PC-3 (cell line): ENCODE data around the gene HS3ST2. TPM values are rescaled to one million over a fixed set of nuclear protein-coding genes. Genes with fewer than 3 reads are reported as not detected.
"Not testable (repeated sequence)": the region's sequence is repeated elsewhere in the genome, so short reads cannot be mapped to it uniquely, and the experiment has no call there.

Experiments
- ATAC-seq: fragments of 200-7000 bp; cut with Tn5 transposase; 2 replicates; pipeline ENCODE4 v1.9.1; 2020; ENCODE audit warnings: mild to moderate bottlenecking, moderate library complexity
- BruUV-seq: library from RNA; stranded (reverse); fragments of 400-500 nt; replicated peaks from 2 replicates; lab custom pipeline; 2021; lab: Mats Ljungman, UMichigan
- CTCF ChIA-PET: fragments of 300-600 bp; sonication (Branson Sonifier 250); formaldehyde crosslinking; loops from one replicate; lab custom pipeline; 2022; ENCODE audit warnings: antibody characterized with exemption; lab: Charles Lee
- POLR2A ChIA-PET: fragments of 300-600 bp; sonication (Branson Sonifier 250); formaldehyde crosslinking; loops from one replicate; lab custom pipeline; 2022; ENCODE audit warnings: antibody characterized with exemption; ENCODE audit not compliant: unreplicated experiment; lab: Charles Lee
- DNase-seq: peaks from one replicate; pipeline ENCODE4 v3.0.0-alpha.2; 2015
- H2AFZ ChIP-seq: fragments of 300-600 bp; sonication (generic); 2 replicates; pipeline ENCODE4 v1.6.0; 2016; ENCODE audit warnings: antibody characterized with exemption, low read length
- H3F3A ChIP-seq: fragments of 300-600 bp; sonication (generic); one replicate; pipeline ENCODE4 v1.6.0; 2017; ENCODE audit warnings: antibody characterized with exemption, low read length, control low read depth, mild to moderate bottlenecking; ENCODE audit not compliant: unreplicated experiment
- H3K27ac ChIP-seq: fragments of 300-600 bp; sonication (generic); 2 replicates; pipeline ENCODE4 v1.5.1; 2016; ENCODE audit warnings: mild to moderate bottlenecking, low read length
- H3K27me3 ChIP-seq: fragments of 300-600 bp; sonication (generic); 2 replicates; pipeline ENCODE4 v1.6.1; 2016; ENCODE audit warnings: low read length, mixed read lengths
- H3K36me3 ChIP-seq: fragments of 300-600 bp; sonication (generic); 2 replicates; pipeline ENCODE4 v1.6.1; 2016; ENCODE audit warnings: low read depth, mixed run types, low read length, mixed read lengths
- H3K4me1 ChIP-seq: fragments of 300-600 bp; sonication (generic); 2 replicates; pipeline ENCODE4 v1.5.1; 2016; ENCODE audit warnings: low read length; ENCODE audit not compliant: insufficient read depth
- H3K4me2 ChIP-seq: fragments of 300-600 bp; sonication (generic); 2 replicates; pipeline ENCODE4 v1.6.0; 2016; ENCODE audit warnings: low read length
- H3K4me3 ChIP-seq: fragments of 300-600 bp; sonication (generic); 2 replicates; pipeline ENCODE4 v1.5.1; 2016; ENCODE audit warnings: mild to moderate bottlenecking, low read length, mixed read lengths
- H3K79me2 ChIP-seq: fragments of 300-600 bp; sonication (generic); 2 replicates; pipeline ENCODE4 v1.6.1; 2017; ENCODE audit warnings: low read length, mixed read lengths
- H3K9ac ChIP-seq: fragments of 300-600 bp; sonication (generic); 2 replicates; pipeline ENCODE4 v1.6.0; 2016; ENCODE audit warnings: mild to moderate bottlenecking, low read length
- H3K9me2 ChIP-seq: fragments of 300-600 bp; sonication (generic); replicated peaks from 2 replicates; pipeline ENCODE4 v1.6.1; 2016; ENCODE audit warnings: mixed run types, low read length, mixed read lengths
- H3K9me3 ChIP-seq: fragments of 300-600 bp; sonication (generic); 2 replicates; pipeline ENCODE4 v1.6.1; 2016; ENCODE audit warnings: low read length, mixed read lengths
- H4K20me1 ChIP-seq: fragments of 300-600 bp; sonication (generic); 2 replicates; pipeline ENCODE4 v1.6.1; 2016; ENCODE audit warnings: low read length, mixed read lengths
- CTCF ChIP-seq: fragments of 300-600 bp; sonication (generic); conservative IDR thresholded peaks from 2 replicates; pipeline ENCODE4 v1.5.1; 2017; ENCODE audit warnings: antibody characterized with exemption, low read depth, mild to moderate bottlenecking, low read length
- EZH2 ChIP-seq: fragments of 300-600 bp; sonication (generic); IDR thresholded peaks from one replicate; pipeline ENCODE4 v1.6.1; 2017; ENCODE audit warnings: antibody characterized with exemption, mild to moderate bottlenecking, low read length; ENCODE audit not compliant: unreplicated experiment
- EZH2phosphoT487 ChIP-seq: fragments of 300-600 bp; sonication (generic); IDR thresholded peaks from 2 replicates; pipeline ENCODE4 v1.6.1; 2018; ENCODE audit warnings: mild to moderate bottlenecking, antibody characterized with exemption, low read length, borderline replicate concordance
- intact Hi-C: fragments of 100-400 bp; cut with micrococcal nuclease; formaldehyde crosslinking; loops from 2 replicates; pipeline ENCODE4 v1.9.0; 2023
- total RNA-seq: library from RNA; depleted of rRNA; stranded (reverse); fragments of >200 nt; gene quantifications from 2 replicates; pipeline ENCODE4 v1.2.3, GENCODE V29; 2014

The HS3ST2 gene
- total RNA-seq, 1 experiment from 2014 or later: not detected

GRCh38 chr16:22938647-22939046 is 124.7 kb downstream of the HS3ST2 start:
- H3K79me2 ChIP-seq: no peaks in the 10 kb centered on the region
- BruUV-seq: no TSS peak
- DNase-seq: peak; percentile 23
- H3K36me3 ChIP-seq: no peaks in the 10 kb centered on the region
- no peak overlapping the region for H3K27ac ChIP-seq
- TF ChIP-seq CTCF (no peak), EZH2 (no peak), EZH2phosphoT487 (no peak)
- H3K9me2 ChIP-seq: no peaks in the 10 kb centered on the region
- no peak for ATAC-seq
- no peaks in the 10 kb centered on the region for H4K20me1 ChIP-seq
- no peak overlapping the region for H3K9ac ChIP-seq
- CTCF ChIA-PET: no interaction called here
- POLR2A ChIA-PET: no interaction called here
- H3K4me2 ChIP-seq: no peak overlapping the region
- intact Hi-C loops: no loop called here
- no peak overlapping the region for H3K4me3 ChIP-seq
- H3F3A ChIP-seq: no peaks in the 10 kb centered on the region
- no peaks in the 10 kb centered on the region for H3K27me3 ChIP-seq
- no peaks in the 10 kb centered on the region for H3K9me3 ChIP-seq
- no peaks in the 10 kb centered on the region for H3K4me1 ChIP-seq
- H2AFZ ChIP-seq: no peak overlapping the region

- H3K9me3 ChIP-seq, DNase-seq, H3K4me2 ChIP-seq, H3K9ac ChIP-seq, CTCF ChIA-PET, H3K36me3 ChIP-seq, BruUV-seq, H3K4me3 ChIP-seq, H3K9me2 ChIP-seq, H3F3A ChIP-seq, POLR2A ChIA-PET, H3K27ac ChIP-seq, ATAC-seq, H2AFZ ChIP-seq, H3K4me1 ChIP-seq, H3K27me3 ChIP-seq, H4K20me1 ChIP-seq, intact Hi-C loops, H3K79me2 ChIP-seq: not testable (repeated sequence)
Measured at GRCh38 chr16:22939744-22940363, 125.9 kb downstream of the HS3ST2 start.

- no peaks in the 10 kb centered on the region for H4K20me1 ChIP-seq
- H3K9me2 ChIP-seq: no peaks in the 10 kb centered on the region
- H3F3A ChIP-seq: no peaks in the 10 kb centered on the region
- TF ChIP-seq EZH2 (no peak), CTCF (no peak), EZH2phosphoT487 (no peak)
- H3K4me3 ChIP-seq: no peak overlapping the region
- CTCF ChIA-PET: no interaction called here
- no peak overlapping the region for H2AFZ ChIP-seq
- no peak overlapping the region for H3K9ac ChIP-seq
- no peak for ATAC-seq
- intact Hi-C loops: no loop called here
- H3K4me2 ChIP-seq: no peak overlapping the region
- no peaks in the 10 kb centered on the region for H3K79me2 ChIP-seq
- DNase-seq: no peak
- no TSS peak for BruUV-seq
- no peaks in the 10 kb centered on the region for H3K9me3 ChIP-seq
- POLR2A ChIA-PET: no interaction called here
- H3K4me1 ChIP-seq: no peaks in the 10 kb centered on the region
- H3K27ac ChIP-seq: no peak overlapping the region
- H3K27me3 ChIP-seq: 0 out of 2 replicates have a peak, but pooled peaks cover 7% of the 10 kb centered on the region
- no peaks in the 10 kb centered on the region for H3K36me3 ChIP-seq
Measured at GRCh38 chr16:22941970-22942501, 128.1 kb downstream of the HS3ST2 start.
